GM19372 (cell line): ENCODE data around the gene PPM1L.
"Not testable (repeated sequence)": the region's sequence is repeated elsewhere in the genome, so short reads cannot be mapped to it uniquely, and the experiment has no call there.

Experiments used
- ATAC-seq: cut with Tn5 transposase; IDR thresholded peaks from one replicate; pipeline ENCODE4 v1.9.1; 2021; ENCODE audit warnings: mild to moderate bottlenecking, low read depth, moderate library complexity; ENCODE audit not compliant: unreplicated experiment

Gene PPM1L

GRCh38 chr3:160973067-160973809 is 217.2 kb downstream of the PPM1L start:
- no peak for ATAC-seq

GRCh38 chr3:160977773-160978172 is 221.7 kb downstream of the PPM1L start:
- ATAC-seq: no peak

- no peak for ATAC-seq
Measured at GRCh38 chr3:160980740-160981139, 224.7 kb downstream of the PPM1L start.

GRCh38 chr3:160981217-160981938 is 225.3 kb downstream of the PPM1L start:
- peak; percentile 71 for ATAC-seq

- no peak for ATAC-seq
Measured at GRCh38 chr3:160982491-160982890, 226.5 kb downstream of the PPM1L start.

GRCh38 chr3:160983900-160984299 is 227.9 kb downstream of the PPM1L start:
- not testable (repeated sequence) for ATAC-seq

GRCh38 chr3:160986069-160986468 is 230.0 kb downstream of the PPM1L start:
- no peak for ATAC-seq

GRCh38 chr3:160987982-160988964 is 232.2 kb downstream of the PPM1L start:
- ATAC-seq: no peak

- no peak for ATAC-seq
Measured at GRCh38 chr3:160990446-160990845, 234.4 kb downstream of the PPM1L start.

GRCh38 chr3:160992712-160993111 is 236.7 kb downstream of the PPM1L start:
- no peak for ATAC-seq

GRCh38 chr3:160996811-160997210 is 240.8 kb downstream of the PPM1L start:
- no peak for ATAC-seq

- ATAC-seq: no peak
Measured at GRCh38 chr3:160998581-160998980, 242.6 kb downstream of the PPM1L start.

- ATAC-seq: no peak
Measured at GRCh38 chr3:160999274-160999673, 243.2 kb downstream of the PPM1L start.

GRCh38 chr3:161008086-161008485 is 252.1 kb downstream of the PPM1L start:
- ATAC-seq: no peak

GRCh38 chr3:161010151-161010550 is 254.1 kb downstream of the PPM1L start:
- not testable (repeated sequence) for ATAC-seq

- ATAC-seq: no peak
Measured at GRCh38 chr3:161014843-161015749, 259.1 kb downstream of the PPM1L start.

GRCh38 chr3:161016417-161017313 is 260.6 kb downstream of the PPM1L start:
- no peak for ATAC-seq

GRCh38 chr3:161017971-161018370 is 261.9 kb downstream of the PPM1L start:
- ATAC-seq: no peak

- no peak for ATAC-seq
Measured at GRCh38 chr3:161020256-161020655, 264.2 kb downstream of the PPM1L start.
